DND-41 (cell line): ENCODE data around the gene ZNF566.

Experiments
- ATAC-seq: fragments of 200-7000 bp; cut with Tn5 transposase; 3 replicates; pipeline ENCODE4 v1.9.1; 2021; ENCODE audit warnings: low read depth; ENCODE audit not compliant: insufficient read depth
- DNase-seq: peaks from one replicate; pipeline ENCODE4 v3.0.0-alpha.2; 2020
- H2AFZ ChIP-seq: 2 replicates; pipeline ENCODE4 v1.6.0; 2012; ENCODE audit warnings: low read depth, low read length
- H3K27ac ChIP-seq: 2 replicates; pipeline ENCODE4 v1.5.1; 2012; ENCODE audit warnings: low read length, inconsistent platforms
- H3K27me3 ChIP-seq: fragments of 200-600 bp; sonication (generic); 2 replicates; pipeline ENCODE4 v1.6.0; 2012; ENCODE audit warnings: low read length, mild to moderate bottlenecking, inconsistent platforms; ENCODE audit not compliant: insufficient read depth, poor library complexity
- H3K36me3 ChIP-seq: 2 replicates; pipeline ENCODE4 v1.5.1; 2012; ENCODE audit warnings: low read length, inconsistent platforms; ENCODE audit not compliant: insufficient read depth
- H3K4me1 ChIP-seq: 2 replicates; pipeline ENCODE4 v1.5.1; 2012; ENCODE audit warnings: mild to moderate bottlenecking, low read length; ENCODE audit not compliant: insufficient read depth
- H3K4me2 ChIP-seq: 2 replicates; pipeline ENCODE4 v1.6.0; 2012; ENCODE audit warnings: mild to moderate bottlenecking, moderate library complexity, low read length, inconsistent platforms; ENCODE audit not compliant: insufficient read depth
- H3K4me3 ChIP-seq, 2 experiments: fragments of 200-600 bp in 1 of 2; shearing (Covaris generic) in 1 of 2; 2 replicates each; pipeline ENCODE4 v1.5.1; 2012 to 2016; ENCODE audit warnings: inconsistent platforms in 2 of 2, low read length in 2 of 2, mild to moderate bottlenecking in 2 of 2, low read depth in 1 of 2, moderate library complexity in 1 of 2
- H3K79me2 ChIP-seq: 2 replicates; pipeline ENCODE4 v1.6.0; 2012; ENCODE audit warnings: low read length, inconsistent platforms; ENCODE audit not compliant: insufficient read depth
- H3K9ac ChIP-seq: 2 replicates; pipeline ENCODE4 v1.6.0; 2012; ENCODE audit warnings: low read depth, mild to moderate bottlenecking, inconsistent platforms, low read length, moderate library complexity
- H3K9me3 ChIP-seq: 2 replicates; pipeline ENCODE4 v1.5.1; 2012; ENCODE audit warnings: low read length, moderate library complexity, mild to moderate bottlenecking, inconsistent platforms; ENCODE audit not compliant: insufficient read depth, severe bottlenecking
- H4K20me1 ChIP-seq: 2 replicates; pipeline ENCODE4 v1.6.0; 2012; ENCODE audit warnings: low read length; ENCODE audit not compliant: insufficient read depth
- CTCF ChIP-seq: IDR thresholded peaks from 2 replicates; pipeline ENCODE4 v1.5.1; 2012; ENCODE audit warnings: borderline replicate concordance, low read length, moderate library complexity, mild to moderate bottlenecking; ENCODE audit not compliant: poor library complexity, severe bottlenecking; ENCODE audit errors: extremely low read depth
- EZH2 ChIP-seq: IDR thresholded peaks from 3 replicates; pipeline ENCODE4 v1.6.1; 2012; ENCODE audit warnings: borderline replicate concordance, low read depth, mild to moderate bottlenecking, moderate library complexity, low read length, inconsistent platforms; ENCODE audit not compliant: severe bottlenecking

Gene ZNF566

GRCh38 chr19:36527873-36528193, 38.5 kb upstream of the ZNF566 start:
- Histone ChIP-seq H3K9ac (peak overlapping the region; percentile 76), H2AFZ (peak overlapping the region; percentile 99), H3K27ac (peak overlapping the region; percentile 94), H3K9me3 (peaks cover 26% of the 10 kb centered on the region), H3K4me1 (peaks cover 27% of the 10 kb centered on the region), H3K27me3 (no peaks in the 10 kb centered on the region), H4K20me1 (no peaks in the 10 kb centered on the region), H3K4me3 (peak overlapping the region; percentile 39 to 76), H3K36me3 (peaks cover 36% of the 10 kb centered on the region), H3K79me2 (peaks cover 66% of the 10 kb centered on the region), H3K4me2 (peak overlapping the region; percentile 85)
- DNase-seq (no peak), ATAC-seq (peak; percentile 34)
- TF ChIP-seq CTCF, result no peak
- no peak for TF ChIP-seq EZH2

- ATAC-seq, result no peak
- Histone ChIP-seq H3K27ac (peak overlapping the region; percentile 94), H3K4me1 (peaks cover 27% of the 10 kb centered on the region), H3K4me2 (peak overlapping the region; percentile 85), H3K9me3 (peaks cover 25% of the 10 kb centered on the region), H3K36me3 (peaks cover 41% of the 10 kb centered on the region), H3K9ac (peak overlapping the region; percentile 76), H3K27me3 (no peaks in the 10 kb centered on the region), H4K20me1 (no peaks in the 10 kb centered on the region), H3K79me2 (peaks cover 71% of the 10 kb centered on the region), H2AFZ (peak overlapping the region; percentile 99), H3K4me3 (peak overlapping the region; percentile 39 to 76)
- no peak for TF ChIP-seq CTCF
- no peak for TF ChIP-seq EZH2
- no peak for DNase-seq
Observed at GRCh38 chr19:36527341-36527740, 38.0 kb upstream of the ZNF566 start.

GRCh38 chr19:36526581-36526980, 37.2 kb upstream of the ZNF566 start:
- H3K9ac ChIP-seq, result peak overlapping the region; percentile 76; the same call in 1 of the 2 replicates
- H3K36me3 ChIP-seq, result peaks cover 48% of the 10 kb centered on the region
- ATAC-seq, result no peak
- H3K27me3 ChIP-seq, result no peaks in the 10 kb centered on the region
- peaks cover 27% of the 10 kb centered on the region for H3K4me1 ChIP-seq
- DNase-seq, result no peak
- H3K27ac ChIP-seq, result peak overlapping the region; percentile 46; the same call in 1 of the 2 replicates
- TF ChIP-seq CTCF, result no peak
- no peak for TF ChIP-seq EZH2
- H3K4me2 ChIP-seq, result peak overlapping the region; percentile 85
- no peak overlapping the region for H2AFZ ChIP-seq
- H3K9me3 ChIP-seq, result peaks cover 29% of the 10 kb centered on the region
- peak overlapping the region; percentile 2 to 76; a peak in 3 of 4 replicates for H3K4me3 ChIP-seq
- H3K79me2 ChIP-seq, result peaks cover 77% of the 10 kb centered on the region
- H4K20me1 ChIP-seq, result no peaks in the 10 kb centered on the region

GRCh38 chr19:36524617-36525016, 35.3 kb upstream of the ZNF566 start:
- no peak for TF ChIP-seq CTCF
- TF ChIP-seq EZH2, result no peak
- H3K36me3 ChIP-seq, result peaks cover 68% of the 10 kb centered on the region
- ATAC-seq (no peak), DNase-seq (no peak)
- H3K9me3 ChIP-seq, result peaks cover 38% of the 10 kb centered on the region
- no peak overlapping the region for H2AFZ ChIP-seq
- peaks cover 24% of the 10 kb centered on the region for H3K4me1 ChIP-seq
- H3K27ac ChIP-seq, result no peak overlapping the region
- H3K4me3 ChIP-seq, result no peak overlapping the region
- H3K79me2 ChIP-seq, result peaks cover 89% of the 10 kb centered on the region
- H3K4me2 ChIP-seq, result no peak overlapping the region
- no peaks in the 10 kb centered on the region for H3K27me3 ChIP-seq
- no peak overlapping the region for H3K9ac ChIP-seq
- H4K20me1 ChIP-seq, result no peaks in the 10 kb centered on the region
